NCI-H1417 (cell line): ENCODE results near the gene PEMT.

Experiments
- DNase-seq, 3 experiments: peaks; one replicate each; lab custom pipeline; 2025; lab: John Stamatoyannopoulos, UW

PEMT gene

DNA sequence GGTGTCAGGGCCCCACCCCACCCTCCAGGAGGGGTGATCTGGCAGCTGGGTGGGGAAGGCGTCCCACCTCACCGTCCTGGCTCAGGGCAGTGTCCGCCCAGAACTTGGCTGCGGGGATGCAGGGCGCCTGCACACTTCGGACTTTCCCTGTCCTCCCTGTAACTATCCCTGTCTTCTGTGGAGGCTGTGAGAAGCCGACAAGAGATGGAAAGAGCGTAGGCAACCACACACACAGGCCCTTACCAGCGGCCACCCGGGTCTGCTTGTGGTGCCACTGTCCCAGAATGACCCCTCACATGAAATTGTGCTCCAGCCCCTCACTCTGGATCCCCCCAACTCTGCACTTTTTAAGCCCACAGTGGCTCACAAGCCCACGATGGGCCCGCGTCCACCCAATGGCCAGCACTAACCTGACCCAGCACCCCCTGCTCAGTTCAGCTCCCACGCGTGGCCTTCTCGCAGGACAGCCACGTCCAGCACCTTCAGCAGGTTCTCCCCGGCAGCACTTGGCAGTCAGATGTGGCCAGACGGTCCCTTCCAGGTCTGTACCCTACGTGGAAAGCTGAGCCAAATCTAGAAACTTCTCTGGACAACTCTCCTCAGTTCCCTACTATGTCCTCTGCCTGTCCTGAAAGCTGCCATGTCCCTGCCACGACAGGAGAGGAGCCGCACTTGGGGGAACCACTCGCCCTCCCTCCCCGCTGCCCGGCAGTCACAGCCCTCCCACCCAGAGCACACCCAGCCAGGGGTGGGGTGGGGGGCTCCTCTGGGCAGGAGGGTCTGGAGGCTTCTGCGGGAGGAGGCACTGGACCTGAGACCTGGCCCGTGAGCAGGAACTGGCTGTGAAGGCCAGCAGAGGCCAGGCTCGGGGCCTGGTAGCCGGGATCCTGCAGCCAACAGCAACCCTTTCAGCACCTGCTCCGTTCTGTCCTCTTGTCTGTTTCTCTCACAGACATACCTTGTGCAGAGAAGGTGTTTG lies 38.0 kb downstream of the PEMT start:
- DNase-seq = no peak

DNA sequence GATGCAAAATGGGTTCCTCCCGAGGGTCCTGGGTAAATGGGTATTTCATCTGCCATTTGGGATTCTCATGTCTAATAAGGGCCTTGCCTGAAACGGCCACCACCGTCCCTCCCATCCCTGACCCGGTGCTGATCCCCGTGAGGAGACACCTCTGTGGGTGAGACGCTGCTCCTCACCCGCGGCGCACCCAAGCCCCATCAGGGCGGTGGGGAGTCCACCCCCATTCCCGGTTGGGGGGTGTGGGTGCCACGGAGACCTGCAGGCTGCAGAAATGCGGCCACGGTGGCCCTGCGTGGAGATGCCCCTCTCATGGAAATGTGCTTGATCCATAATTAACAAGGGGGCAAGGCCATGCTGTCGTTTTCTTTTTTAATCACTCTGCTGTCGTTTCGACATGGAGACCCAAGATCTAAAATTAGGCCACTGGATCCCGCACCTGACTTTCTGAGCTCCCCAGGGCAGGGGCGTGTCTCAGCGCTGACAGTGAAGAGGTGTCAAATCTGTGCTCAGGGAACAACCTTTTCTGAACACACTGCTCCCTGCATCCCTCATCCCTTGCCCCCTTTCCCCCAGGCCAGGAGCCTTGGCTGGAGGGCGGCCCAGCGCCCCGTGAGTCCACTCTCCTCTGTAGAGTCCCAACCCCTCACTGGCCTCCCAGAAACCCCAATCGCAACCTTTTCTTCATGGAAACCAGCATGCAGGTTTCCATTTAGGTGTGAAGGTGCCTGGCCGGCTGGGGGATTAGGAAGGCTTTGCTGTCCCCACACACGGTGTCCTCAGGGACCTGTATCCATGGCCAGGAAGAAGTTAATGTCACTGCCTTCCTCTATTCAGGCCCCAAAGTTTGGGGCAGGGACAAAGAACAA lies 38.9 kb downstream of the PEMT start:
- DNase-seq = no peak

GRCh38 chr17:17551361-17551760 lies 40.1 kb downstream of the PEMT start:
- DNase-seq = no peak

- DNase-seq = no peak
Measured at GRCh38 chr17:17549732-17550366, 41.7 kb downstream of the PEMT start.

DNA sequence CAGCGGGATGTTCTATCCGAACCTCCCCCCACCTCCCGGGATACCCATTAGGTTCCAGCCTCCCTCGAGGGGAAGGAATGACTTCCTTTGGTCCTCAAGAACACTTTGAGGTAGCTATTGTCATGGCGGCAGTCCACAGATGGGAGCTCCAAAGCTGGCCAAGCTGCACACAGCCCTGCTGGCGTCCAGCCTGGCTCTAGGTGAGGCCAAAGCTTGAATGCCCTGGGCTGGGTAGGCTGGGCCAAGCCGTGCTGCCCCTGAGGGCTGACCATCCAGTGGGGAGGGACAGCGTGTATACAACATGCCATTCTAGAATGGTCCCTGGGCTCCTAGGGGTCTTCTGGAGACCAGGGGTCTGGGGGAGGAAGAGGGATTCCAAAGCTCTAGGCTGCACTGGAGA lies 43.5 kb downstream of the PEMT start:
- DNase-seq = no peak

DNA sequence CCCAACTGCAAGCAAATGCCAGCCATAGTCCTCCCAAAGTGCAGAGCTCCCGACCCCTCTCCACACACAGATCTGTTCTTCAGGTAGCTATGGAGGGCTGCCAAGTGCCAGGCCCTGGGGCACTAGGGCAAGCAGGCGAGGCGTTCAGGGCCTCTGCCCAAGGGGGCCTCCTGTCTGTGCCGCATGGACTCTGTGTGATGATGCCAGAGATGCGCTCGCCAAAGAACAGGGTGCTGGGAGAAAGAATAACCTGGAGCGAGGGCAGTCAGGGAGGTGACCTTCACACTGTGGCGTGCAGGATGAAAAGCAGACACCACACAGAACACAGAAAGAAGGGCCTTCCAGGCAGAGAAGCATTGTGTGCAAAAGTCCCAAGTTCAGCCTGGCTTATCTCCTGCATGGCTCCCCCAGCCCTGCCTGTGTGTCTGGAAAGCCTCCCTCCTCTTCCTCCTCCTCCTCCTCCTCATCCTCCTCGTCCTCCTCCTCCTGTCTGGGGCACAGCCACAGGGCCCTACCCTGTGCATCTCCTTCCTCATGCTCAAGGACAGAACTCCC lies 44.2 kb downstream of the PEMT start:
- peak in 2 of 3 experiments; percentile 17 to 54 for DNase-seq

- peak in 1 of 3 experiments; percentile 54 for DNase-seq
Measured at GRCh38 chr17:17546399-17547185, 44.9 kb downstream of the PEMT start.

DNA sequence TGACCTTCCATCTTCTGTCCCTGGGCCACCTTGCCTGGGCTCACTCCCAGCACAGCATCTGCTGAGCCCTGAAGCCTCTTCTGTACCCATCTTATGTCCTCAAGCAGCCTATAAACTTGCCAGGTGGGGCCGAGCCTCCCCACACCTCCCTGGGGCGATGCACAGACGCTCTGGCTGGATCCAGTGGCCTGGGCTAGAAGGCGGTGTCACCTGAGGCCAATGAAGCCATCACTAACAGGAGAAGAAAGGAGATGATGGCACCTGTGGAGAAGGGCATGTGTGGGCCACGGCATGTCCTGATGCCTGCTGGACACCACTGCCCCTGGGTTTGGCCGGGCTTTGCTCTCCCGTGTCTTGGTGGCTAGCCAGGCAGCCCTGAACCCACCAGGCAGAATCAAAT lies 45.5 kb downstream of the PEMT start:
- DNase-seq = no peak

GRCh38 chr17:17545031-17545820 lies 46.3 kb downstream of the PEMT start:
- no peak for DNase-seq

GRCh38 chr17:17542906-17543635 lies 48.4 kb downstream of the PEMT start:
- DNase-seq = no peak

DNA sequence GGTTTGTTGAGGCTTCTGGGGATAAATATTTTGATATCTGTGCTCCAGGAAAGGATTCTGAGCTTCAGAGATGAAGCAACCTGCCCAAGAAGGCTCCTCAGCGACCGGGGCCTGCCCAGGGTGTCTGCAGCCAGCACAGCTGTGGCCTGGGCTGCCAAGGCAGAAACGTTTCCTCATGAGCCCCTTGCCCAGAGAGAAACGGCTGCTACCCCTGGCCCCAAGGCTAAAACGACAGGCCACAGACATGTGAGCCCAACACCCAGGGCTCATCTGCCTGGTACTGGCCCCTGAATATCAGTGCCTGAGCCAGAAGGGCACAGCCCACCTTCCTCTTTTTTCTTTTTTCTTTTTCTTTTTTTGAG lies 49.9 kb downstream of the PEMT start:
- no peak for DNase-seq

- DNase-seq = no peak
Measured at GRCh38 chr17:17540935-17541639, 50.4 kb downstream of the PEMT start.

GRCh38 chr17:17540278-17540906 lies 51.1 kb downstream of the PEMT start:
- peak in 1 of 3 experiments; percentile 65 for DNase-seq

- no peak for DNase-seq
Measured at GRCh38 chr17:17539591-17539990, 51.9 kb downstream of the PEMT start.

DNA sequence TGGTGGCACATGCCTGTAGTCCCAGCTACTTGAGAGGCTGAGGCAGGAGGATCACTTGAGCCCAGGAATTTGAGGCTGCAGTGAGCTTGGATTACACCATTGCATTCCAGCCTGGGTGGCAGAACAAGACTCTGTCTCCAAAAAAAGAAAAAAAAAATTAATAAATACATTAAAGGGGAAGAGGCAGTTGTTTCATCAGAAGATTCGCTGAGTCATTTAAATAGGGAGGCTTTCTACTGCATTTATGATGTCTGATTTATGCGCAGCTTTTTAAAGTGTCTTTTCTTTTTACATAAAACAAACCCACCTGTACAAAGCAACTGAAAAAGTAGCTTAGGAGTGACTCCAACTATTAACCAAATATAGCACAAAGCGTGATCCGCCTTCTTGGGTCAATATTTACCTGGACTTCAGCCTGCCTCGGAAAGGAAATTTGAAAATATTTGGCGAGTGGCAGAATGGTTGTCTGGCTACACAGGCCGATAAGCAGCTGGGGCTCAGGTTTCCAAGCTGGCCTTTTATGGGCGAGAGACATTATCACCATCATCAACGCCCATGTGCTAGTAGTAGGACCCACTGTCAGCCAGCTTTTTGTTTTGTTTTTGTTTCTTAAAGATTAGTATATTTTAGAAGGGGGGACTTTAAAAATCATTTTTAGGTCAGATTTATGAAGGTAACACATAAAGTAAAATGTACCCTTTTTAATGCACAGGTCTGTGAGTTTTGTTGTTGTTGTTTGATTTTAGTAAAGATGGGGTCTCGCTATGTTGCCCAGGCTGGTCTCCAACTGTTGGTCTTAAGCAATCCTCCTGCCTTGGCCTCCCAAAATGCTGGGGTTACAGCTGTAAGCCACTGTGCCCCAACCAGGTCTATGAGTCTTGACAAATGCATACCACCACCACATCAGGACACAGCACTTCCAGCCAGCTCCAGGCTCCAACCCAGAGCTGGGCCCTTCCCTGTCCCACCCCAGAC lies 52.8 kb downstream of the PEMT start:
- peak; percentile 66 to 93 (median 69) for DNase-seq

- peak in 1 of 3 experiments; percentile 11 for DNase-seq
Measured at GRCh38 chr17:17537311-17538099, 54.0 kb downstream of the PEMT start.
